GM12892 (cell line): ENCODE results near the gene UAP1.

Source experiments
- POLR2A ChIP-seq: IDR thresholded peaks from 2 replicates; pipeline ENCODE4 v1.6.1; 2011; ENCODE audit warnings: low read depth, low read length, control low read depth
- POLR2AphosphoS5 ChIP-seq: IDR thresholded peaks from 2 replicates; pipeline ENCODE4 v1.6.1; 2011; ENCODE audit warnings: low read depth, low read length, control low read depth
- TAF1 ChIP-seq: IDR thresholded peaks from 2 replicates; pipeline ENCODE4 v1.6.1; 2011; ENCODE audit warnings: low read depth, mild to moderate bottlenecking, control low read depth, low read length, borderline replicate concordance

DNA sequence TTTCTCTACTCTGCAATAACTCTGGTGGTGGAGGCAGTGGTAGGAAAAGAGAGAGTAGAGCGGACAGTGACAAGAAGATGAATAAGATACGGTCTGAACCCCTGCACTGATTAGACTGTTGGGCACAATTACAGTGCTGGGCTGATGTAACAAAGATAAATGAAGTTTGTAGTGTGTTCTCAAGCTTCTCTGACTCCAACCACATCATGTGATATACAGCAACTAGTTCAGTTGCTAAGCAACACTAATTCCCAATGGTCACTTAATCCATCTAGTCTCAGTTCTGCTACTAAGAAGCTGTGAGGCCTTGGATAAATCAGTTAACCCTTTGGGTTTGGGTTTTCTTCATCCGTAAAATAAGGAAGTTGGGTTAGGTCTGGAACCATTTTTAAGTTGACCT, 88.1 kb downstream of the UAP1 start:
- TF ChIP-seq POLR2A (no peak), TAF1 (no peak), POLR2AphosphoS5 (no peak)
